Measurements from ENCODE around the gene EFNA1.

The EFNA1 gene

GRCh38 chr1:155092641-155093040, 35.0 kb upstream of the EFNA1 start:
- no peak for DNase-seq

GRCh38 chr1:155093911-155094621, 33.6 kb upstream of the EFNA1 start:
- DNase-seq, result peak; percentile 77

DNA sequence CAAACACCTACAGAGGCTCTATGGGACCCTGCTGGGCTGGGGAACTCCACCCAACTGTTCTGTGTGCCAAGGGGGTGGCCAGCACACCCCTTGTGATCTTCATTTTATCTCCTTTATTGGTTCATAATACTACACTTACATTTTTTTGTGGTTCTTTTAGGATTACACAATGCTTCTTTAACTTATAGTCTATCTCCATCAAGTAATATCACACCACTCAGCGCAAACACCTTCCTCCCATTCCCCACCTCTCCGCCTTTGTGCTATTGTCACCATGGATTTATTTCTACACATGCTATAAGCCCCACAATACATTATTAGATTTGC, 33.1 kb upstream of the EFNA1 start:
- DNase-seq, result no peak

GRCh38 chr1:155099331-155099730, 28.3 kb upstream of the EFNA1 start:
- DNase-seq, result no peak

- no peak for DNase-seq
Observed at GRCh38 chr1:155103325-155103724, 24.4 kb upstream of the EFNA1 start.

DNA sequence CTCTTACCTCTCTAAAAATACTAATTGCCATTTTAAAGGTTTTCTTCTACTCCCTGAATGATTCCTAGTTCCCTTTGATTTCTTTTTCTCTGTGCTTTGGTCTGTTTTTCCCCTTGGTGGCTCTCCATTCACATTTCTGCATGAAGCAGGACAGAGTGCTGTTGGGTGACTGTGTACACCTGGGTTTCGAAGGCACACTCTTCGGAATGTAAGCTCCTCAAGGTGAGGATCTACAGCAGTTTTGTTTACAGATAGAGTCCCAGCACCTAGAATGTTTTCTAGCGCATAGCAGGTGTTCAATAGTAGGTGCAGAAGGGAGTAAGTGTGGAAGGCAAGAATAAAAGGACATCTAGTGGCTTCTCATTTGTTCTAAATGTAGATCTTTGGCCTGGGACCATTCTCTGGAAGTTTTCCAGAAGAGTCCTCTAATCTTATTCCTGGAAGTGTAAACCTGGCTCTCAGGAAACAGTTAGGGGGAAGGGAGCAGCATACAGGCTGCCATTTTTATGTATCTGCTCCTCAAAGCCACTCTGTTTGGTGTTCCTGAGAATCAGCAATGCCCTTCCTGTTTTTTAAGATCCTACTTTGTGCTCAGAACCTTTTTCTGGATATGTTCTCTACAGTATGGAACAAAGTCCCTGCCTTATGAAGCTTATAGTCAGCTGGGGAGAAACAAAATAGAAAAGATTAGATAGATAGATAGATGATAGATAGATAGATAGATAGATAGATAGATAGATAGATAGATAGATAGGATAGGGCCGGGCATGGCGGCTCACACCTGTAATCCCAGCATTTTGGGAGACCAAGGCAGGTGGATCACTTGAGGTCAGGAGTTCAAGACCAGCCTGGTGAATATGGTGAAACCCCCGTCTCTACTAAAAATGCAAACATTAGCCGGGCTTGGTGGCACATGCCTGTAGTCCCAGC, 22.8 kb upstream of the EFNA1 start:
- peak; percentile 54 for DNase-seq

- no peak for DNase-seq
Observed at GRCh38 chr1:155105604-155106011, 22.1 kb upstream of the EFNA1 start.

DNA sequence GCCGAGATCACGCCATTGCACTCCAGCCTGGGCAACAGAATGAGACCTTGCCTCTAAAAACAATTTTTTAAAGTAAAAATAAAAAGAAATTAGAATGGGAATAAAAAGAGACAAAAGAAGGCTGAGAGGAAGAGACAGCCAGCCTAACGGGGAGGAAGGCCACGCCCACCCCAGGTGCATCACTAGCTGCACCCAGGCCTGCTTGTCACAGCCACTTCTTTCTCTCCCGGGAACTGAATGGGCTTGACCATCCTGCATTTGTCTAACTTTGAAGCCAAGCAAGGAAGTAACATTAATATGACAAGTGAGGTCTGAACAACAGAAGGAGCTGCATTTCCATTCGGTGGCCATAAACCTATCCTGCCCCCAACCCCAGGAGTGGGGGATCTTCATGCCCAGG, 20.8 kb upstream of the EFNA1 start:
- DNase-seq, result peak; percentile 68

DNA sequence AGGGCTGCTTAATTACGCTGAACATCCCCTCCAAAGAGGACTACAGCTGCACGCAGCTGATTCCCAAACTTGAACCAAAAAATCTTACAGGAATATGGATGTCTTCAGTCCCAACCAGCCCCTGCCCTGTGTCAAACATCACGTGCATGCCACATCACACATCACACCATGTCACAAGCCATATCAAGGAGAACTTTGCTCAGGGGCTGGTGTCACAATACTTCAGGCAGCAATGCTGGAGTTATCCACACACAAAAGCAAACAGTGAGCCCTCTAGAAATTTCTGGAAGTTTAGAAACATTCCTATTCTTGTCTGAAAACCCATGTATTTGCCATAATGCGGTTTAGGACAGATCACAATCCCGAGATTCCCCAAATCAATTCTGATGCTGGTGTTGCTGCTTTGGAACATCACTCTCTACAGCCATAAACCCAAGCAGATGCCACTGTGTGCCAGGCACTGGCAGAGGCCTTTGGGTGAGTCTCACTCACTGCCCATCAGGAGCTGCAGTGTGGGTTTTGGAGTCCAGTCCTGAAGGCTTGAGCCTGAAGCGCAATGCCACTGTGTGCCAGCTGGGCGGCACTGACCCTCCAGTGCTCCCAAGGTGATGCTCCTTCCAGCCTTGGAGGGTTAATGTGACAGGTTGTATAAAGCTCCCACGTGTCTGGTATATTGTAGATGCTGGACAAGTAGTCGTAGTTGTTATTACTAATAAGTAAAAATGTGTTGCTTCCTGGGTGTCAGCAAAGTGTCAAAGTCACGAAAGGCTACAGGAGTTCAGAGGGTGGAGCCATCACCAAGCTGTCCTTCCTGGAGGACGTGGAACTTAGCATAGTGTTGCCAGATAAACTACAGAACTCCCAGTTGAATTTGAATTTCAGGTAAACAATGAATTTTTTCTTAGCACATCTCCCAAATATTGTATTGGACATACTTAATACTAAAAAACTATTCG, 20.1 kb upstream of the EFNA1 start:
- DNase-seq, result no peak

DNA sequence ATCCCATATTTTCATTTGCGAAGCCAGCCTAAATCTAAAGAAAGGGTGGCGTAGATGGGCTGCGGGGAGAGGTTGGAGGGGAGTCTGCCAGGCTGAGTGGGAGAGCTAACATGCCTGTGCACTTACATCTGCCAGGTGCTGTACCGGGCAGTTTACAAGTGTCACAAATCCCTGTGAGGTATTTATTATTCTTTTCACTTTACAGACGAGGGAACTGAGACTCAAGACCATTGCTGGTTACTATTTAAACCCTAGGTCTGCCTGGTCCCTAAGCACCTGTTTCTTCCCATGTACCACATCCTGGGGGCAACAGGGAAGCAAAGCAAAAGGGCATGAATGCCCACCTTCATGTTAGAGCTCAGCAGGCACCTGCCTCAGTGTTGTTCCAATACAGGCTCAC, 19.4 kb upstream of the EFNA1 start:
- DNase-seq, result no peak

DNA sequence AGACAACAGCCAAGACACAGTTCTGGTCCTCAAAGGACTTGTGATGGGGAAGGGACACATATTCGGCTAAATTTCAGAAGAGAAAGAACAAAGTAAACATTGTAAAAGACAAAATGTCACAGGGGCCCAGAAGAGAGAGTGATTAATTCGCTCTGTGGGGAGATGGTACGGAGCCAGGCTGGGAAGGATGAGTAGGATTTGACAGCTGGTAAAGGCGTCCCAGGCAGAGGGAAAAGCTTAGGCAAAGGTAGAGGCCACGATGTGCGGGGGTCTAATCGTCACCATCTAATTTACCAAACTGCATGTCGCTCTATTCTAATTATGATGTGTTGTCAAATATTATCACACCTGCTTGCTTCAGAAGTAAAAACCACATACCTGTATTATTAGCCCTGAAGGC, 17.3 kb upstream of the EFNA1 start:
- DNase-seq, result no peak

- no peak for DNase-seq
Observed at GRCh38 chr1:155110826-155111225, 16.9 kb upstream of the EFNA1 start.

DNA sequence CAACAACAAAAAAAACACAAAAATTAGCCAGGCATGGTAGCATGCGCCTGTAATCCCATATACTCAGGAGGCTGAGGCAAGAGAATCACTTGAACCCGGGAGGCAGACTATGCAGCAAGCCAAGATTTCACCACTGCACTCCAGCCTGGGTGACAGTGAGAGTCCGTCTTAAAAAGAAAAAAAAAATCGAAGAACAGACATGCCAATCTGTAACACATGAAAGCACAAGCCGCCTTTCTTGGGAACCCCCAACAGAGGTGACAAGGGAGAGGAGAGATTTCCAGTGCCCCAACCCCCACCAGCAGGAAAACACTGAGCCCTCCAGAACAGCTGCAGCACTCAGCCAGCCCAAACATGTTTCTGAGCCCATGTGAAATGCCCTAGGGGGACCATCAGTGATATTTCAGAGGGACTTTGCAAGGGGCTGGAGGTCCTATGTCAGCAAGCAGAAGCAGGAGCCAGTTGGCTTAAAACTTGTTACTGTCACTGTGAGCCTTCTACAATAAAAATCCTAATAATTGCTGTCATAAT, 14.2 kb upstream of the EFNA1 start:
- DNase-seq, result no peak

DNA sequence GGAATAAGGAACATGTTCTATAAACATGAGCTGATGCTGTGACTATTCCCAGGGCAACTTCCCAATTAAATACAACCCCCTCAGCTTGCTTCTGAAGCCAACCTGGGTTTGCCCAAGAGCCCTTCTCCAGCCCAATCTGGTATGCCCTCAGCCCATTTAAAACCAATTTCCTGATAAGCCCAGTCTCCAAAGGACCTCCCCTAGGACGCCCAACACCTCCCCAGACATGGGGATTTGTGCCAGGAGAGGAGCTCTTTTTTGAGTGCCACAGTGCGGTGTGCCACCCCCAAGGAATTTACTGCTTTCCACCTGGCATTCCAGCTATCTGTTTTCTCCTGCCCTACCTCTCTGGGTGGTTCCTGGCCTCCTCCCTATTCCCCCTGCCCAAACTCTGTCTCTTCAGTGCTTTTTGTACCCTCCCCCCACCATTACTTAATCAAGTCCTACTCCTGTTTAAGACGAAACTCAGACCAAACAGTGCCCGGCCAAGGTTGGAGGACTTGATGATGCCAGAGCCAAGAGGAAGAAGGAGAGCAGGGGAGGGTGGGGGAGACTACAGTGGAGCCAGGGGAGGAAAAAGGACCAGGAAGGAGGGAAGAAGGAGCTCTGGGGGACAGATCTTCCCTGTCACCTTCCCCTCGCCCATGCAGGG, 11.4 kb upstream of the EFNA1 start:
- DNase-seq, result no peak

DNA sequence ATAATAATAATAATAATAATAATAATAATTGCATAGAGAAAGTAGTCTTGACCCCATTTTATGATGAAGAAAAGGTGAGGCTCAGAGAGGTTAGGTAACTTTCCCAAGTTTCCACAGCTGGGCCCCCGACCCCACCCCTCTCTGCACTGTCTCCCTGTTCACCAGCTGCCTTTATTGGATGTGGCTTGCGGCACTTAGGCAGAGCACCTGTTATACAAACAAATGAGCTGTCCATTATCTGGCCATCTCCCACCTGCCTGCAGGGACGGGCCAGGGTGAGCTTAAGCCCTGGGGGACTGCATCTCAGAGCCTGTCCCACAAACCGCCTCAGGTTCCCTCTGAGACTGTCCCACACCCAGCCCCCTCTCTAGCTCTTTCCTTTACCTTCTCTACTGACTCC, 10.1 kb upstream of the EFNA1 start:
- DNase-seq, result peak; percentile 50

- DNase-seq, result peak; percentile 67
Observed at GRCh38 chr1:155118090-155118489, 9.6 kb upstream of the EFNA1 start.

GRCh38 chr1:155120253-155120652, 7.4 kb upstream of the EFNA1 start:
- no peak for DNase-seq

GRCh38 chr1:155121249-155121648, 6.4 kb upstream of the EFNA1 start:
- no peak for DNase-seq

GRCh38 chr1:155122308-155122707, 5.4 kb upstream of the EFNA1 start:
- DNase-seq, result no peak

DNA sequence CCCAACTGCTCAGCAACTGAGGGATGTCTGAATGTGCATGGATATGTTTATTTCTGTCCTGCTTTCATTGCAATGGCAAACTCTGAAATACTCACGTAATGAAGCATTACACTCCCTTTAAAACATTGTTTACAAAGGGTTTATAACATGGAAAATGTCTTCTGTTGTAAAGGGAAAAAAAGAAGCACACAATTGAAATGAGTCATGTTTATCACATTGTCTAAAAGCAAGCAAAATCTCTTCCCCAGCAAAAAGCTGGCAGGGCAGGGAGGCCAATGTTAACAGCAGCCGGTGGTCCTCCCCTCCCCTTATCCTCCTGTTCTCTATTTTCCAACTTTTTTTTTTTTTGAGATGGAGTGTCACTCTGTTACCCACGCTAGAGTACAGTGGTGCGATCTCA, 3.9 kb upstream of the EFNA1 start:
- DNase-seq, result no peak

DNA sequence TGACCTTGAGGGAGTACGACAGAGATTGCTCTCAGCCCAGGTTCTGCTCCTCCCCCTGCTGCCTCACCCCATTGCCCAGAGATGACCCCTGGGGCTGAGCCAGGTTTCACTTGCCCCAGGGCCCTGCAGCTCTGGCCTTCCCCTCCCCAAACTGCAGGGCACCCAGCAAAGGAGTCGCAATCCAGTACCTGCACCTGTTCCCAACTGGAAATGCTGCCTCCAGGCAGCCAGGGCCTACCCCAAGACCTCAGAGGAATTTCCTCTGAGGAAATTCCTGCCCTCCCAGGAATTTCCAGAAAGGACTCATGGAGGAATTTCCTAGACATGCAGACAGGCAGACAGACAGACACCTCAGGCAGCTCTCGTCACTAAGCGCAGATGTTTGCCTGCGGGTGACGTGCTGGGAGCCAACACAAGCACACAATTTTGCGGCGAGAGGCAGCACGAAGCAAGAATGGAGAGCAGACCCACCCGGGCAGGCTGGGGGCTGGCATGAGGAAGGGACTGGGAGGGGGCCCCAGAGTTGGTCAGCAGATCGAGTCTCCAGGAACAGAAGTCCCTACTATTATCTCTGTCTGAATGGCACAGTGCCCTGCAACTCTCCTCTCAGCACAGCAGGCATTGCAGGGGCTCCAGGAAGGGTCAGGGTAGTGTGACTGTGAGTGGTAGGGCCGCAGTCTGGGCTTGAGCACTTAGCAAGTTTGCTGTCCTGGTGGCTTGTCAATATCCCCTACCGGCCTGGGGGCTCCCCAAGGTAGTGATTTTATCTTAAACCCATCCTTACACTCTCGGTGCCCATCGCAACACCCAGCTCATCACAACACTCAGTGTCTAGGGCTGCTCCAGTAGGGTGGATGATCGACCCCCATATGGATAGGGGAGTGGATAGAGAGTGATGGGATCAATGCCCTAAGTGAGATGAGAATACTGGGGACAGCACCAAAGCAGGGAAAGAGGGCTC, 2.9 kb upstream of the EFNA1 start:
- DNase-seq, result peak; percentile 91

Measured in RPMI8226 (cell line).